Left lung (tissue), 10 donors: ENCODE data around the gene CSNK1D. TPM values are rescaled to one million over a fixed set of nuclear protein-coding genes. Genes with fewer than 3 reads are reported as not detected.
A peak's percentile ranks its signal among the peaks of the same experiment; 100 is the strongest.

Experiments used
- ATAC-seq: fragments of 200-7000 bp; cut with Tn5 transposase; one replicate; pipeline ENCODE4 v1.9.1; 2020; ENCODE audit warnings: moderate library complexity
- DNase-seq, 4 donors: peaks; one replicate each; pipeline ENCODE4 v3.0.0-alpha.2; 2013 to 2020
- H3K27ac ChIP-seq, 2 donors: fragments of 200-600 bp; sonication (generic) in 1 of 2; one replicate each; pipeline versions ENCODE4 v1.5.0 to v1.8.0; 2020 to 2021
- H3K27me3 ChIP-seq, 2 donors: fragments of 200-600 bp; sonication (generic) in 1 of 2; one replicate each; pipeline versions ENCODE4 v1.5.0 to v1.8.0; 2020 to 2021
- H3K36me3 ChIP-seq, 2 donors: fragments of 200-600 bp; sonication (generic) in 1 of 2; one replicate each; pipeline versions ENCODE4 v1.5.0 to v1.8.0; 2020 to 2021
- H3K4me1 ChIP-seq, 2 donors: fragments of 200-600 bp; one replicate each; pipeline ENCODE4 v1.8.0; 2021
- H3K4me3 ChIP-seq, 2 donors: fragments of 200-600 bp; sonication (generic) in 1 of 2; one replicate each; pipeline versions ENCODE4 v1.5.0 to v1.8.0; 2020 to 2021; ENCODE audit warnings: mild to moderate bottlenecking in 1 of 2
- H3K9me3 ChIP-seq, 2 donors: fragments of 200-600 bp; sonication (generic) in 1 of 2; one replicate each; pipeline versions ENCODE4 v1.5.0 to v1.8.0; 2020 to 2021
- CTCF ChIP-seq, 2 donors: fragments of 200-600 bp; sonication (generic) in 1 of 2; IDR thresholded peaks; one replicate each; pipeline versions ENCODE4 v1.5.0 to v1.8.0; 2021; ENCODE audit warnings: antibody characterized with exemption in 2 of 2
- intact Hi-C, 2 donors: fragments of 100-400 bp; cut with DNase I; formaldehyde crosslinking; loops; one replicate each; pipeline versions ENCODE4 v1.11.2 to v1.14.2; 2022
- polyA plus RNA-seq, 6 donors: library from polyadenylated mRNA; unstranded; fragments of 120-200 nt; gene quantifications; one replicate each; pipeline ENCODE4 v1.2.1, GENCODE V29; 2013; ENCODE audit not compliant: insufficient read length in 6 of 6
- total RNA-seq, 2 donors: library from RNA; stranded (reverse); fragmentation: NEBNext Ultra II Directional; extraction: Animal tissue kit (Norgen Biotek cat#: 25700); gene quantifications; one replicate each; pipeline ENCODE4 v1.2.1, GENCODE V29; 2021
- donor health status: DM: no; HTN: yes; CAD: no.
- donor health status: DM: no; HTN: no; CAD: no.

The CSNK1D gene
- total and polyA plus RNA-seq, 8 donors, result 101 to 160 (median 122) TPM

GRCh38 chr17:82301300-82301915, 27.9 kb upstream of the CSNK1D start:
- Histone ChIP-seq H3K4me3 (no peak overlapping the region), H3K9me3 (no peaks in the 10 kb centered on the region), H3K27ac (no peak overlapping the region), H3K27me3 (peaks cover 0 to 26% of the 10 kb centered on the region in 2 donors), H3K36me3 (no peaks in the 10 kb centered on the region), H3K4me1 (peaks cover 17 to 57% of the 10 kb centered on the region in 2 donors)
- intact Hi-C loops, result no loop called here
- DNase-seq, result peak in 1 of 4 donors; percentile 74
- no peak for ATAC-seq
- TF ChIP-seq CTCF (IDR thresholded peaks at IDR 0.05), result no peak

DNA sequence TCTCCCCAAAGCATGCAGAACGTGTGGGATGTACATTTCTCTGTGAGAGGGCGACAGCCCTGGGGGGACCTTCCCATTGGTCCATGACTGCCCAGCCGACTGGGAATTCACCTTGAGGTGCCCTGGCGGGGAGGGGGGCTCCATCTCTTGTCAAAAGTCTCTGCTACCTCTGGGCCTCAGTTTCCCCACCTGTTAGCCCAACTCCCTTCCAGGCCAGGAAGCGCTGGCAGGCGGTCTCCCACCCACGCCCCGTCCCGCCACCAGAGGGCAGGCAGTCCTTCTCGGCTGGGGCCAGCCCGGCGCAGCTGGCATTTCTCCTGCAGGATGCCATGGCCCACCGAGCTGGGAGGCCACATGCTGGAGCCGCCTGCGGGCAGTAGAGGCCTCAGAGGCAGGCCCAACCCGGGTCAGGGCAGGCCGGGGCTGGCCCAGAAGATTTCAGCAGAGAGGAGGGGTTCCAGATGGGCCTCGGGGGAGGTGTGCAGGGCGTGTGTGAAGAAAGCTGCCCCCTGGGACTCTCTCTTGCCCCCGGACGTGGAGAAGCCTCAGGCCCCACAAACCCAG, 27.3 kb upstream of the CSNK1D start:
- peak in 3 of 4 donors; percentile 51 to 95 (median 64) for DNase-seq
- intact Hi-C loops, result no loop called here

DNA sequence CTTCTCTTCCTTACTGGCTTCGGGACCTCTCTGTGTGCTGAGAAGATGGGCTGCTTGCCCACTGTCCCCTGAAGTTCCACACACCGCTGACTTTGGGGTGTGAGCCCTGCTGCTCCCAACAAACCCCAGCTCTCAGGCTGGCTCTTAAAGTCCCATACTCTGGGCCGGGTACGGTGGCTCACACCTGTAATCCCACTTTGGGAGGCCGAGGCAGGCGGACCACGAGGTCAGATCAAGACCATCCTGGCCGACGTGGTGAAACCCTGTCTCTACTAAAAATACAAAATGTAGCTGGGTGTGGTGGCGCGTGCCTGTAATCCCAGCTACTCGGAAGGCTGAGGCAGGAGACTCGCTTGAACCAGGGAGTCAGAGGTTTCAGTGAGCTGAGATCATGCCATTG, 26.7 kb upstream of the CSNK1D start:
- no peak for TF ChIP-seq CTCF (IDR thresholded peaks at IDR 0.05)
- intact Hi-C loops, result no loop called here

More for the DNA sequence above, 27.3 kb upstream of the CSNK1D start:
- ATAC-seq, result peak; percentile 7
- Histone ChIP-seq H3K9me3 (no peaks in the 10 kb centered on the region), H3K27me3 (peaks cover 0 to 26% of the 10 kb centered on the region in 2 donors), H3K36me3 (no peaks in the 10 kb centered on the region), H3K27ac (no peak overlapping the region), H3K4me3 (no peak overlapping the region), H3K4me1 (peaks cover 17 to 63% of the 10 kb centered on the region in 2 donors)
- TF ChIP-seq CTCF (IDR thresholded peaks at IDR 0.05), result peak; percentile 66 to 79

DNA sequence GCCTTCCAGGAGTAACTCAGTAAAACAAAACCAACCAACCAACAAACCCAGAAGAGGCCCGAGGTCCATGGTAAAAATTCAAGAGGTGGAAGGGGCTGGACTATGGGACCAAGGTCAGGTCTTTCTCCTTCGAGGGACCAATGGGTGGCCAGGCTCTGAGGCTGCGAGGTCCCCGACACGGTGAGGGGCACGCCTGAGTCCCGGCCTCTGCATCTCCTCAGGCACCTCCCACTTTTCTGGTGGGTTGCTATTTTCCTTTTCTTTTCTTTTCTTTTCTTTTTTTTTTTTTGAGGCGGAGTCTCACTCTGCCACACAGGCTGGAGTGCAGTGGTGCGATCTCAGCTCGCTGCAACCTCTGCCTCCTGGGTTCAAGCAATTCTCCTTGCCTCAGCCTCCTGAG, 26.0 kb upstream of the CSNK1D start:
- intact Hi-C loops, result loop anchor here in 1 of 2 donors (10.0 kb wide), 1 partner anchor 65 kb away; no protein-coding TSS in a partner anchor
- Histone ChIP-seq H3K4me1 (peaks cover 17 to 74% of the 10 kb centered on the region in 2 donors), H3K27ac (peak overlapping the region in 1 of 2 donors; percentile 99), H3K9me3 (no peaks in the 10 kb centered on the region), H3K36me3 (no peaks in the 10 kb centered on the region), H3K27me3 (peaks cover 0 to 26% of the 10 kb centered on the region in 2 donors), H3K4me3 (no peak overlapping the region)
- TF ChIP-seq CTCF (IDR thresholded peaks at IDR 0.05), result no peak
- no peak for ATAC-seq
- peak in 1 of 4 donors; percentile 64 for DNase-seq

More for the DNA sequence above, 26.7 kb upstream of the CSNK1D start:
- no peaks in the 10 kb centered on the region for H3K9me3 ChIP-seq
- peaks cover 0 to 26% of the 10 kb centered on the region in 2 donors for H3K27me3 ChIP-seq
- no peak overlapping the region for H3K4me3 ChIP-seq
- no peaks in the 10 kb centered on the region for H3K36me3 ChIP-seq
- no peak overlapping the region for H3K27ac ChIP-seq
- H3K4me1 ChIP-seq, result peaks cover 17 to 69% of the 10 kb centered on the region in 2 donors
- peak in 1 of 4 donors; percentile 47 for DNase-seq
- no peak for ATAC-seq
